Stomach (tissue), 9 donors: Measurements from ENCODE around the gene COL23A1. TPM values are rescaled to one million over a fixed set of nuclear protein-coding genes. Genes with fewer than 3 reads are reported as not detected.

Experiments
- DNase-seq, 2 donors: peaks; one replicate each; pipeline versions ENCODE4 v3.0.0 to v3.0.0-alpha.2; 2013 to 2019
- H3K27ac ChIP-seq, 5 donors: fragments of 200-600 bp in 4 of 5; sonication (generic) in 4 of 5; one replicate each; pipeline ENCODE4 v1.5.1; 2013 to 2019; ENCODE audit warnings: mild to moderate bottlenecking in 1 of 5, moderate library complexity in 1 of 5
- H3K27me3 ChIP-seq, 3 donors: fragments of 200-600 bp; sonication (generic); one replicate each; pipeline ENCODE4 v1.5.1; 2017 to 2019; ENCODE audit warnings: mixed run types in 1 of 3
- H3K36me3 ChIP-seq, 4 donors: fragments of 200-600 bp; sonication (generic); 1 replicate in 3 of 4; 2 replicates in 1 of 4; pipeline ENCODE4 v1.5.1; 2016 to 2019
- H3K4me1 ChIP-seq, 4 donors: fragments of 200-600 bp; sonication (generic); one replicate each; pipeline ENCODE4 v1.5.1; 2016 to 2019
- H3K4me3 ChIP-seq, 4 donors: fragments of 200-600 bp; sonication (generic) in 3 of 4; one replicate each; pipeline ENCODE4 v1.5.1; 2016 to 2019; ENCODE audit warnings: mild to moderate bottlenecking in 1 of 4
- H3K9me3 ChIP-seq, 4 donors: fragments of 200-600 bp; sonication (generic); one replicate each; pipeline ENCODE4 v1.5.1; 2016 to 2019
- EP300 ChIP-seq: sonication (generic); formaldehyde crosslinking; IDR thresholded peaks from one replicate; pipeline ENCODE4 v1.6.1; 2017; ENCODE audit warnings: antibody characterized with exemption
- POLR2A ChIP-seq, 4 donors: fragments of 450-650 bp; IDR thresholded peaks; one replicate each; pipeline ENCODE4 v1.6.1; 2016; ENCODE audit warnings: antibody characterized with exemption in 4 of 4, control low read depth in 2 of 4, mild to moderate bottlenecking in 1 of 4, moderate library complexity in 1 of 4
- POLR2AphosphoS5 ChIP-seq, 3 donors: sonication (generic); formaldehyde crosslinking; IDR thresholded peaks; one replicate each; pipeline ENCODE4 v1.6.1; 2016; ENCODE audit warnings: antibody characterized with exemption in 3 of 3
- WGBS, 5 donors: extraction: QIAGEN DNeasy Blood & Tissue Kit in 3 of 5; methylation state at CpG; one replicate each; pipeline versions ENCODE4 v1.1.5 to v1.1.7; 2013 to 2018; 5-methylcytosine and 5-hydroxymethylcytosine counted together
- intact Hi-C: fragments of 100-400 bp; cut with DNase I; formaldehyde crosslinking; loops from one replicate; pipeline ENCODE4 v1.15.1; 2023; ENCODE audit warnings: low total_unique reads
- polyA plus RNA-seq, 3 donors: library from polyadenylated mRNA; stranded (reverse); fragments of 200-250 nt; gene quantifications; one replicate each; pipeline ENCODE4 v1.2.3, GENCODE V29; 2013
- total RNA-seq, 5 donors: library from RNA; depleted of rRNA; stranded (reverse); fragments of >200 nt; gene quantifications; one replicate each; pipeline versions ENCODE4 v1.1.0 to v1.2.3, GENCODE V29; 2014 to 2016
- TF ChIP-seq, protein P1 (sequence below), 7 experiments: fragments of 450-650 bp in 4 of 7; fragments of 200-600 bp in 3 of 7; sonication (generic) in 3 of 7; IDR thresholded peaks; one replicate each; pipeline ENCODE4 v1.5.1; 2016 to 2019; ENCODE audit warnings: antibody characterized with exemption in 7 of 7, control low read depth in 2 of 7, mild to moderate bottlenecking in 1 of 7
- donor health status: healthy with polysubstance abuse.
- donor health status: Bipolar disorder and iron deficiency.
- donor health status: healthy.

Gene COL23A1
- total and polyA plus RNA-seq, 8 donors: under 0.01 to 7.0 (median 1.4) TPM

DNA sequence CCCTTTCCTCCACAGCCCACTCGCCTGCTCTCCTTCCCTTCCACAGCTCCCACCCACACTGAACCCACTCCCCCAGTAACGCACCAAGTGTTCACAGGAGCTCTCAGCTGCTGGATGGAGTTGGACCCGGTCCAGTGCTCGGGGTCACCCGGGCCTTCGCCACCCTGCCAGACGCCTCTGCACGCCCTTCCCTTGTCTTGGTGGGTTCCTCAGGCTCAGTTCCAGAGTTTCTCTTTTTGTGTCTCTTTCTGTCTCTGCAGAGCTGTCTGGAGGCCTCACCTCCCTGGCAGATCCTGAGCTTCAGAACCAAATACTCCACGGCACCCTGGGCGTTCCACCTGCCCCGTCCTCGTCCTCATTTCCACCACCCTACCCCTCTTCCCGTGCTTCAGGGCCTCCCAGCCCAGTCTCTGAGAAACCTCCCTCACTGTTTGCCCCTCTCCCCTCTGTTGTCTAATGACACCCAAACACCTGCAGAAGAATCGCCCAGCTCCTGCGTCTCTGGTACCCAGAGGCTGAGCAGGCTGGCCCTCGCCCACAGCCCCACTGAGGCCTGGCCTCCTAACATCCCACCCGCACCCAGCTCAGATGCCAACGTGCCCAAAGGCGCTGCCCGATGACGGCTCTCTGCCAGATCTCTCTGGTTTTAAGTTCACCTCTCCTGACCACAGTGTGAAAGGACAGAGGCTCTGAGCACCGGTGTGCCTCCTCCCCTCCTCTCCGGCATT, 74.3 kb downstream of the COL23A1 start:
- WGBS, 5 donors: 78 to 88% (median 86%) methylated on average over 23 of the region's 23 CpGs
- Histone ChIP-seq H3K27ac (no peak overlapping the region), H3K4me1 (no peaks in the 10 kb centered on the region), H3K36me3 (no peaks in the 10 kb centered on the region), H3K4me3 (no peak overlapping the region), H3K27me3 (peaks cover 0 to 11% (median 0%) of the 10 kb centered on the region in 3 donors), H3K9me3 (peaks cover 0 to 18% (median 15%) of the 10 kb centered on the region in 4 donors)
- TF ChIP-seq, protein P1, sequence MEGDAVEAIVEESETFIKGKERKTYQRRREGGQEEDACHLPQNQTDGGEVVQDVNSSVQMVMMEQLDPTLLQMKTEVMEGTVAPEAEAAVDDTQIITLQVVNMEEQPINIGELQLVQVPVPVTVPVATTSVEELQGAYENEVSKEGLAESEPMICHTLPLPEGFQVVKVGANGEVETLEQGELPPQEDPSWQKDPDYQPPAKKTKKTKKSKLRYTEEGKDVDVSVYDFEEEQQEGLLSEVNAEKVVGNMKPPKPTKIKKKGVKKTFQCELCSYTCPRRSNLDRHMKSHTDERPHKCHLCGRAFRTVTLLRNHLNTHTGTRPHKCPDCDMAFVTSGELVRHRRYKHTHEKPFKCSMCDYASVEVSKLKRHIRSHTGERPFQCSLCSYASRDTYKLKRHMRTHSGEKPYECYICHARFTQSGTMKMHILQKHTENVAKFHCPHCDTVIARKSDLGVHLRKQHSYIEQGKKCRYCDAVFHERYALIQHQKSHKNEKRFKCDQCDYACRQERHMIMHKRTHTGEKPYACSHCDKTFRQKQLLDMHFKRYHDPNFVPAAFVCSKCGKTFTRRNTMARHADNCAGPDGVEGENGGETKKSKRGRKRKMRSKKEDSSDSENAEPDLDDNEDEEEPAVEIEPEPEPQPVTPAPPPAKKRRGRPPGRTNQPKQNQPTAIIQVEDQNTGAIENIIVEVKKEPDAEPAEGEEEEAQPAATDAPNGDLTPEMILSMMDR (IDR thresholded peaks at IDR 0.05): no peak
- TF ChIP-seq POLR2AphosphoS5 (IDR thresholded peaks at IDR 0.05): no peak
- no peak for TF ChIP-seq POLR2A (IDR thresholded peaks at IDR 0.05)
- no peak for TF ChIP-seq EP300
- intact Hi-C loops: no loop called here
- no peak for DNase-seq

DNA sequence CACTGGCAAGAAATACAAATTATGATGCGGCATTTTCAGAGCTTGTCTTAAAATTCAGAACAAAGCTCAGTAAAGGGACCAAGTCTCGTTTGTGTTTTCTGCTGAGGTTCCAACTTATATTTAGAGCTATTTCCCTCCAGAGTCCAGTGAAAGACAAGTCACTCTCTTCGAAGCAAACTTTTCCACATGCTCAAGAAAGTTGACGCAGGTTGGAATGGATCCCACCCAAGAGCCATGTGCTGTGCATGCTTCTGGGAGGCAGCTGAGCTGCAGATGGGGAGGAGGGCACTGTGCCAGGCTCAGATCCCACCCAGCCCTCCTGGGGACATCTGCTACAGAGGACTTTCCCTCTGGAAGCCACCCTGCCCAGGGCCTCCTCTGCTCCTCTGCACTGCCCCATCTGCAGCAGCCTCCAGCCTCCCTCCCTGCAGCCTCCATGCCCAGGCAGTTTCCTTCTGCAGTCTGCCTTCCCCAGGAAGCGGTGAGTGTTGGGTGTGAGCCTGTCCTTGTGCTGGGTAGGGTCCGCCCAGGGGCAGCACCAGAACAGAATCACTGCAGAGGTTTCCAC, 75.3 kb downstream of the COL23A1 start:
- H3K27me3 ChIP-seq: peaks cover 0 to 11% (median 0%) of the 10 kb centered on the region in 3 donors
- peaks cover 0 to 18% (median 14%) of the 10 kb centered on the region in 4 donors for H3K9me3 ChIP-seq
- no peaks in the 10 kb centered on the region for H3K4me1 ChIP-seq
- no peak overlapping the region for H3K4me3 ChIP-seq
- no peaks in the 10 kb centered on the region for H3K36me3 ChIP-seq
- H3K27ac ChIP-seq: no peak overlapping the region
- TF ChIP-seq, protein P1 (IDR thresholded peaks at IDR 0.05): no peak
- TF ChIP-seq EP300: no peak
- no peak for TF ChIP-seq POLR2AphosphoS5 (IDR thresholded peaks at IDR 0.05)
- no peak for TF ChIP-seq POLR2A (IDR thresholded peaks at IDR 0.05)
- 70 to 88% (median 84%) methylated on average over 6 of the region's 6 CpGs for WGBS, 5 donors
- no peak for DNase-seq
- intact Hi-C loops: no loop called here

DNA sequence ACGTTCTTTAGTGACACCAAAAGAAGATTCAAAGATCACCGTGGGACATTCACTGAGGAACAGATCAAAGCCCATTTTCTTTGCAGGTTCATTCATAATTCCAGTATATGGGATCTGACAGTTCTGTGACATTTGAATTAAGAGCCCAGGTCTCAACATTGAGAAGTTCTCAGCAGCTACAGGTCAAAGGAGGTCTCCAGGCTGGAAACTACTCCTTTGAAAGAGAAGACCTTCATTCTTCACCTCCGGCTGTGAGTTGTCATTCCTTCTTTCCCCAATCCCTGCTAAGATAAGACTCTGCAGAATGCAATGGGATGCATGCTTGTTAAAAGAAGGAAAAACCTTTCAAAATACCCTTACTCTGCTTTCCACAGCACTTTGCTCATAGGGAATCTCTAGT, 79.0 kb downstream of the COL23A1 start:
- Histone ChIP-seq H3K9me3 (peaks cover 0 to 18% (median 13%) of the 10 kb centered on the region in 4 donors), H3K27ac (no peak overlapping the region), H3K4me3 (no peak overlapping the region), H3K36me3 (no peaks in the 10 kb centered on the region), H3K4me1 (no peaks in the 10 kb centered on the region), H3K27me3 (peaks cover 0 to 7% (median 0%) of the 10 kb centered on the region in 3 donors)
- DNase-seq: no peak
- 69 to 77% (median 75%) methylated on average over 3 of the region's 3 CpGs for WGBS, 5 donors
- TF ChIP-seq, protein P1 (IDR thresholded peaks at IDR 0.05): no peak
- TF ChIP-seq POLR2AphosphoS5 (IDR thresholded peaks at IDR 0.05) (no peak), EP300 (no peak), POLR2A (IDR thresholded peaks at IDR 0.05) (no peak)
- intact Hi-C loops: no loop called here

DNA sequence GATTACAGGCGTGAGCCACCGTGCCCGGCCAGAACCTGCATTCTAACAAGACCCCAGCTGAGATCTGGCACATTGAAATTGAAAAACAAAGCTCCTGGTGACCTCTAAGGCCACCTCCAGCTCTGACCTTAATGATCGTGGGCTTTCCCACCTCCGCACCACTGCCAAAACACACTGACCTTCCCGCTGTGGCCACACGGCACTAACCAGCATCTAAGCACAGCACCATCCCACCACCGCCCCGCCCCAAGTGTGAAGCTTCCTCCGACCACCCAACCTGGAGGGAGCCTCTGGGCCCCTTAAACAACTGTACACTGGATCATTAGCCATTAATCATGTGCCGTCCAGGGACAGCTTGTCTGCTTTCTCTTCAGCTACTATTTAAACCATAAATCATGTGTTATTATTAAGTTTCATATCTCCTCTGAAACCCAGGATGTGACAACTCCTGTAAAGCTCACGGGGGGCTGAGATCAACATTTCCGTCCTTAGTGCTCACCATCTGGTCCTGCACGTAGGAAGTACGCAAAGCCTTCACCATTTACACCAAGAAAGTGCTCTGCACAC, 80.6 kb downstream of the COL23A1 start:
- no peak for TF ChIP-seq EP300
- TF ChIP-seq, protein P1 (IDR thresholded peaks at IDR 0.05): no peak
- no peak for TF ChIP-seq POLR2AphosphoS5 (IDR thresholded peaks at IDR 0.05)
- 83 to 90% (median 90%) methylated on average over 15 of the region's 15 CpGs for WGBS, 5 donors
- H3K27me3 ChIP-seq: no peaks in the 10 kb centered on the region
- intact Hi-C loops: no loop called here
- H3K27ac ChIP-seq: no peak overlapping the region
- no peak for DNase-seq
- no peak overlapping the region for H3K4me3 ChIP-seq
- no peaks in the 10 kb centered on the region for H3K4me1 ChIP-seq
- peaks cover 0 to 18% (median 13%) of the 10 kb centered on the region in 4 donors for H3K9me3 ChIP-seq
- H3K36me3 ChIP-seq: no peaks in the 10 kb centered on the region
